ENCODE measurements around the gene LRRC8D. TPM values are rescaled to one million over a fixed set of nuclear protein-coding genes. Genes with fewer than 3 reads are reported as not detected.

Gene LRRC8D
- total and polyA plus RNA-seq, 2 experiments from 2014 or later, result 23.6 to 48.8 TPM

- TF ChIP-seq, protein P1, sequence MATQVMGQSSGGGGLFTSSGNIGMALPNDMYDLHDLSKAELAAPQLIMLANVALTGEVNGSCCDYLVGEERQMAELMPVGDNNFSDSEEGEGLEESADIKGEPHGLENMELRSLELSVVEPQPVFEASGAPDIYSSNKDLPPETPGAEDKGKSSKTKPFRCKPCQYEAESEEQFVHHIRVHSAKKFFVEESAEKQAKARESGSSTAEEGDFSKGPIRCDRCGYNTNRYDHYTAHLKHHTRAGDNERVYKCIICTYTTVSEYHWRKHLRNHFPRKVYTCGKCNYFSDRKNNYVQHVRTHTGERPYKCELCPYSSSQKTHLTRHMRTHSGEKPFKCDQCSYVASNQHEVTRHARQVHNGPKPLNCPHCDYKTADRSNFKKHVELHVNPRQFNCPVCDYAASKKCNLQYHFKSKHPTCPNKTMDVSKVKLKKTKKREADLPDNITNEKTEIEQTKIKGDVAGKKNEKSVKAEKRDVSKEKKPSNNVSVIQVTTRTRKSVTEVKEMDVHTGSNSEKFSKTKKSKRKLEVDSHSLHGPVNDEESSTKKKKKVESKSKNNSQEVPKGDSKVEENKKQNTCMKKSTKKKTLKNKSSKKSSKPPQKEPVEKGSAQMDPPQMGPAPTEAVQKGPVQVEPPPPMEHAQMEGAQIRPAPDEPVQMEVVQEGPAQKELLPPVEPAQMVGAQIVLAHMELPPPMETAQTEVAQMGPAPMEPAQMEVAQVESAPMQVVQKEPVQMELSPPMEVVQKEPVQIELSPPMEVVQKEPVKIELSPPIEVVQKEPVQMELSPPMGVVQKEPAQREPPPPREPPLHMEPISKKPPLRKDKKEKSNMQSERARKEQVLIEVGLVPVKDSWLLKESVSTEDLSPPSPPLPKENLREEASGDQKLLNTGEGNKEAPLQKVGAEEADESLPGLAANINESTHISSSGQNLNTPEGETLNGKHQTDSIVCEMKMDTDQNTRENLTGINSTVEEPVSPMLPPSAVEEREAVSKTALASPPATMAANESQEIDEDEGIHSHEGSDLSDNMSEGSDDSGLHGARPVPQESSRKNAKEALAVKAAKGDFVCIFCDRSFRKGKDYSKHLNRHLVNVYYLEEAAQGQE (IDR thresholded peaks at IDR 0.05; ENCODE audit: unreplicated experiment), result no peak
- TF ChIP-seq, protein P2, sequence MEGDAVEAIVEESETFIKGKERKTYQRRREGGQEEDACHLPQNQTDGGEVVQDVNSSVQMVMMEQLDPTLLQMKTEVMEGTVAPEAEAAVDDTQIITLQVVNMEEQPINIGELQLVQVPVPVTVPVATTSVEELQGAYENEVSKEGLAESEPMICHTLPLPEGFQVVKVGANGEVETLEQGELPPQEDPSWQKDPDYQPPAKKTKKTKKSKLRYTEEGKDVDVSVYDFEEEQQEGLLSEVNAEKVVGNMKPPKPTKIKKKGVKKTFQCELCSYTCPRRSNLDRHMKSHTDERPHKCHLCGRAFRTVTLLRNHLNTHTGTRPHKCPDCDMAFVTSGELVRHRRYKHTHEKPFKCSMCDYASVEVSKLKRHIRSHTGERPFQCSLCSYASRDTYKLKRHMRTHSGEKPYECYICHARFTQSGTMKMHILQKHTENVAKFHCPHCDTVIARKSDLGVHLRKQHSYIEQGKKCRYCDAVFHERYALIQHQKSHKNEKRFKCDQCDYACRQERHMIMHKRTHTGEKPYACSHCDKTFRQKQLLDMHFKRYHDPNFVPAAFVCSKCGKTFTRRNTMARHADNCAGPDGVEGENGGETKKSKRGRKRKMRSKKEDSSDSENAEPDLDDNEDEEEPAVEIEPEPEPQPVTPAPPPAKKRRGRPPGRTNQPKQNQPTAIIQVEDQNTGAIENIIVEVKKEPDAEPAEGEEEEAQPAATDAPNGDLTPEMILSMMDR (conservative IDR thresholded peaks at IDR 0.05; ENCODE audit: low read depth in 2 of 2), result no peak
- TF ChIP-seq EZH2 (IDR thresholded peaks at IDR 0.05; ENCODE audit: low read depth, unreplicated experiment), result no peak
- no peak for TF ChIP-seq EZH2phosphoT487 (IDR thresholded peaks at IDR 0.05; ENCODE audit: unreplicated experiment)
- no peak for TF ChIP-seq POLR2AphosphoS5 (IDR thresholded peaks at IDR 0.05; ENCODE audit: low read depth)
These were observed 10.5 kb upstream of the LRRC8D start (continued) for GRCh38 chr1:89810302-89810701.

DNA sequence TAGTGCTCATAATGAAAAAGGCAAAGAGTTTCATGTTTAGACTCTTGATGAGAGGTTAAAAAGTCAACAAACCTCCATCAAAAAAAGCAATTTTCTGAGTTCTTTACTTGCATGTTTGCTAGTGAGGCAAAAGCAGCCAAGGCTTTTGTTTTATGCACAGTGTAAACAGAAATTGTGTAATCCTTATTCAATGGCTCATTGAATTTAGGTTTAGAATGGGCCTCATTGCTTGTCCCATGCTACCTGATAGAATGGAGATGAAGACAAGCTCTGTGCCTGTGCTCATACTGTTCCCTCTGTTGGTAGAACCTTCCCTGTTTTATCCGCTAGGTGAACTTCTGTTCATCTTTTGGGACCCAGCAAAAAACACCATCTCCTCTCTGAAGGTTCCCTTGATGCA is 10.0 kb upstream of the LRRC8D start:
- Histone ChIP-seq H3K4me3 (no peak overlapping the region), H4K20me1 (replicated peaks; ENCODE audit: insufficient read depth) (no peaks in the 10 kb centered on the region; the same call in 1 of the 2 replicates), H3K79me2 (replicated peaks; ENCODE audit: insufficient read depth) (no peaks in the 10 kb centered on the region), H3K27ac (ENCODE audit: low read depth) (no peak overlapping the region), H2AFZ (no peak overlapping the region), H3K27me3 (ENCODE audit: insufficient read depth) (no peaks in the 10 kb centered on the region), H3K4me2 (no peak overlapping the region), H3F3A (replicated peaks; ENCODE audit: low read depth) (no peaks in the 10 kb centered on the region), H3K36me3 (ENCODE audit: insufficient read depth) (no peaks in the 10 kb centered on the region), H3K9me2 (ENCODE audit: insufficient read depth) (no peaks in the 10 kb centered on the region), H3K4me1 (ENCODE audit: insufficient read depth) (peaks cover 12% of the 10 kb centered on the region)
- H3K36me3 Mint-ChIP-seq (ENCODE audit: low read depth), result no peaks in the 10 kb centered on the region
- H3K27me3 Mint-ChIP-seq (ENCODE audit: insufficient read depth, low read depth, poor library complexity), result peaks cover 4% of the 10 kb centered on the region
- DNase-seq (ENCODE audit: low spot score), result no peak
- no peak for ATAC-seq
- no peaks in the 10 kb centered on the region for H3K9me3 Mint-ChIP-seq
- no peak overlapping the region for H3K4me3 Mint-ChIP-seq
- peaks cover 21% of the 10 kb centered on the region for H3K4me1 Mint-ChIP-seq
- no peak for TF ChIP-seq STAT1 (IDR thresholded peaks at IDR 0.05; ENCODE audit: unreplicated experiment)
- TF ChIP-seq POLR2AphosphoS5 (IDR thresholded peaks at IDR 0.05; ENCODE audit: low read depth), result no peak
- TF ChIP-seq NANOG (IDR thresholded peaks at IDR 0.05; ENCODE audit: borderline replicate concordance), result no peak
- TF ChIP-seq EZH2phosphoT487 (IDR thresholded peaks at IDR 0.05; ENCODE audit: unreplicated experiment), result no peak
- TF ChIP-seq JUNB (IDR thresholded peaks at IDR 0.05; ENCODE audit: unreplicated experiment), result no peak
- no peak overlapping the region for H3K27ac Mint-ChIP-seq

DNA sequence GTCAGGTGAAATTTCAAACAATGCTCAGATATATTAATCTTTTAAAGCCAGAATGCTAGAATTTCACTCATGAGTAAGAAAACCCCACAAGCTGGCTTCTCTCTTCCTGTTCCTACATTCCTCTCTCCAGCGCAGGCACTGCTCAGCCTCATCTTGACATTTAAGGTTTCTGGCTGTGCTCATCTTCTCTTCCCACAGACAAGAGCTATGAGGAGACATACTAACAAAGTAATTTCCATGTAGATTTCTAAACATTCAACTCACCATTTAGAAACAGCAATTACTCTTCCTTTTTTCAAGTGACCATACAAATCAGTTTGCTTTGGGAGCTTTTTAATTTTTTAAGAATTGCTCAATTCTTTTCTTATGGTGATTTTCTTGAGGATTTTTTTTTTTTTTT is 7.8 kb upstream of the LRRC8D start:
- Mint-ChIP-seq H3K4me3 (no peak overlapping the region), H3K9me3 (no peaks in the 10 kb centered on the region), H3K4me1 (peaks cover 21% of the 10 kb centered on the region), H3K27me3 (ENCODE audit: insufficient read depth, low read depth, poor library complexity) (peaks cover 2% of the 10 kb centered on the region), H3K36me3 (ENCODE audit: low read depth) (no peaks in the 10 kb centered on the region), H3K27ac (no peak overlapping the region)
- no peaks in the 10 kb centered on the region; the same call in 1 of the 2 replicates for H4K20me1 ChIP-seq (replicated peaks; ENCODE audit: insufficient read depth)
- H3K79me2 ChIP-seq (replicated peaks; ENCODE audit: insufficient read depth), result no peaks in the 10 kb centered on the region
- DNase-seq (ENCODE audit: low spot score) (no peak), ATAC-seq (no peak)
- H3K9me2 ChIP-seq (ENCODE audit: insufficient read depth), result no peaks in the 10 kb centered on the region
- no peaks in the 10 kb centered on the region for H3K36me3 ChIP-seq (ENCODE audit: insufficient read depth)
- no peak overlapping the region for H3K4me3 ChIP-seq
- no peak overlapping the region for H3K27ac ChIP-seq (ENCODE audit: low read depth)
- H3F3A ChIP-seq (replicated peaks; ENCODE audit: low read depth), result no peaks in the 10 kb centered on the region
- no peaks in the 10 kb centered on the region for H3K27me3 ChIP-seq (ENCODE audit: insufficient read depth)
- H3K4me2 ChIP-seq, result no peak overlapping the region
- no peak overlapping the region for H2AFZ ChIP-seq
- H3K4me1 ChIP-seq (ENCODE audit: insufficient read depth), result peaks cover 11% of the 10 kb centered on the region
- TF ChIP-seq NANOG (IDR thresholded peaks at IDR 0.05; ENCODE audit: borderline replicate concordance) (no peak), CREB1 (CRISPR knock-in tag; IDR thresholded peaks at IDR 0.05; ENCODE audit: low read depth) (no peak), ZNF114 (CRISPR knock-in tag; IDR thresholded peaks at IDR 0.05) (no peak)
- TF ChIP-seq, protein P1 (IDR thresholded peaks at IDR 0.05; ENCODE audit: unreplicated experiment), result no peak
